GM21381 (cell line): ENCODE results near the gene ITGA1.
A peak's percentile ranks its signal among the peaks of the same experiment; 100 is the strongest.

Source experiments
- ATAC-seq: cut with Tn5 transposase; IDR thresholded peaks from one replicate; pipeline ENCODE4 v1.9.1; 2021; ENCODE audit warnings: mild to moderate bottlenecking, moderate library complexity; ENCODE audit not compliant: unreplicated experiment

The ITGA1 gene

GRCh38 chr5:52893863-52894262 is 106.1 kb downstream of the ITGA1 start:
- no peak for ATAC-seq

DNA sequence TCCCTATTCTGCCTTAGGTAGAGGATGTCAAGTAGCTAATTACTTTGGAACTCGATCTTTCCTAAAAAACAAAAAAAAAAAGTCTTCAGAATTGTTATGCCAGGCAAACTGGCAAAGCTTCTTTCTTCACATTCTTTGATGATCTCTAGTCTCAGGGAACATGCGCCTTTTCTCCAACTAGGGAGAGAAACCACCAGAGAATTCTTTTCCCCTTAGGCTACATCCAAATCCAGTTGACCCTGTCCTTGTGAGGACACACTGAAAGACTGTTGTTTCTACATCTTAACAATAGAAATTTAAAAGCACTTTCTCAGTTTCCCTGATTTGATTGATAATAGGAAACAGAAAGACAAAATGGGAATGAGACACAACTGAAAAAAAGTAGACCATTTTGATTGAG is 106.7 kb downstream of the ITGA1 start:
- no peak for ATAC-seq

GRCh38 chr5:52895075-52895474 is 107.4 kb downstream of the ITGA1 start:
- no peak for ATAC-seq

- no peak for ATAC-seq
Observed at GRCh38 chr5:52895572-52896413, 108.1 kb downstream of the ITGA1 start.

DNA sequence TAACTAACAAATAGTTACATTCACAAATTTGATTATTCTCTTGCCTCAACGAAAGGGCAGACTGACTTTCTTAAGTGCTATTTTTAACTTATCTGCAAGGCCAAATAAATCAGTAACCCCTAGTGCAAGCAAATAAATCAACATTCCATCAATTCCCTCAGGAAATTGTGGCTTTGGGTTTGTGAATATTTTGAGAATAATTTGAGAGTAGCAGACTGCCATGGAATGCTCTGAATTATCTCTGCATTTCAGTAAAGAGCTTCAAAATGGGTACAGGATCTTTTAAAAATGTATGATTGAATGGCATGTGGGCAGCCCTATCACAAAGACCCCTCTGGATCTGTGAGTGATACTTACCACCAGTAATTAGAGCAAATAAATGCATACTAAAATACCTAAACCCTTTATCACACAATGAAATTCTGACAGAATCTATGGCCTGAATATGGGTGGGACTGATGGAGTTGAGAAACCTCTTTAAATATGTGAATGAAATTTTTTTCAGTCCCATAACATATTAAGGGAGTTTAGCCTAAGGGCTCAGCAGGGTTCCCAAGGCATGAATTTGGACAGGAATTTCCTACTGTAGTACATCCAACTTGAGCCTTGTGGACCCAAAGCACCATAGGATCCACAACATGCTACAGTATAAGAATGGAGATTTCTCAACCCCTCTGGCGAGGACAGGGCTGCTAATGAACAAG is 109.0 kb downstream of the ITGA1 start:
- ATAC-seq: no peak

- ATAC-seq: no peak
Observed at GRCh38 chr5:52897238-52897614, 109.5 kb downstream of the ITGA1 start.

GRCh38 chr5:52898961-52899680 is 111.4 kb downstream of the ITGA1 start:
- ATAC-seq: no peak

DNA sequence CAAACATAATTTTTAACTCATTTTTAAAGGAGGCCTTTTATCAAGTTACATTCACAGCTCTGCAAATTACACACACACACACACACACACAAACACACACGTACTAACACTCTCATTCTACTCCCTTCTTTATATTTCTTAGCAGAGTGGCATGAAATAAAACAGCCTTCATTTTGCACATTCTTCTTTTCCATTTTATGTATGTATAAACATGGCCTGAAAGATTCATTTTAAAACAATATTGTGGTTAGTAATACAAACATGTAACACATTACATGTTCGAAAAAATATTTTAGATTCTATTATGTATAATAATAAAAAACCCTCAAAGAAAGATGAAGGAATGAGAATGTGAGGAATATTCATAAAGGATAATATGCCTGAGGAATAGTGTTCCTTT is 115.4 kb downstream of the ITGA1 start:
- ATAC-seq: no peak

- no peak for ATAC-seq
Observed at GRCh38 chr5:52906343-52906742, 118.6 kb downstream of the ITGA1 start.

DNA sequence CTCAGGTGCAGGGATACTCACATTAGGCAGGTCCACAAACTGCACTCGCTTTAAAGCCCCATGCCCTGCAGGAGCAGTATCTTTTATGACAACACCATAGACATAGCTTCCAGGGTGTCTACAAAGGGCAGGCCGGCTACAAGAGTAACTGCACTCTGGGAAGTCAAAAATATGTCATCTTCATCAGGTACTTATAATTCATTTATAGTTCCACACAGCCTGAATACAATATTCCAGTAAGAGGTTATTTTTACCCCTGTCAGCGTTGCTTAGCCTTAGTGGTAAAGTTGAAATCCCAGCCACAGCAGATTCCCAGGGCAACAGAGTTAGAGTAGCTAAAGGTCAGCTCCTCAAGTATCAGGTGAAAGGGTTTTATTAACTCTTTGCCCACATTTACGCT is 119.1 kb downstream of the ITGA1 start:
- ATAC-seq: no peak

GRCh38 chr5:52909192-52909591 is 121.5 kb downstream of the ITGA1 start:
- ATAC-seq: no peak

DNA sequence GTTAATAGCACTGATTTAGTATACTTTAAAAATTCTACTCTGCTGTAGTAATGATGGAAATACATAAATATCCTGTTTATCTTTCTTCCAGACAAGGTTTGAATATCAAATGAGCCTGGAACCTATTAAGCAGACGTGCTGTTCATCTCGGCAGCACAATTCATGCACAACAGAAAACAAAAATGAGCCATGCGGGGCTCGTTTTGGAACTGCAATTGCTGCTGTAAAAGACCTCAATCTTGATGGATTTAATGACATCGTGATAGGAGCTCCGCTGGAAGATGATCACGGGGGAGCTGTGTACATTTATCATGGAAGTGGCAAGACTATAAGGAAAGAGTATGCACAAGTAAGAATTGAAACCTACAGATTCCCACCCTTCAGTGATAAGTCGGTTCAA is 122.4 kb downstream of the ITGA1 start:
- no peak for ATAC-seq

- peak; percentile 95 for ATAC-seq
Observed at GRCh38 chr5:52915176-52915875, 127.6 kb downstream of the ITGA1 start.

DNA sequence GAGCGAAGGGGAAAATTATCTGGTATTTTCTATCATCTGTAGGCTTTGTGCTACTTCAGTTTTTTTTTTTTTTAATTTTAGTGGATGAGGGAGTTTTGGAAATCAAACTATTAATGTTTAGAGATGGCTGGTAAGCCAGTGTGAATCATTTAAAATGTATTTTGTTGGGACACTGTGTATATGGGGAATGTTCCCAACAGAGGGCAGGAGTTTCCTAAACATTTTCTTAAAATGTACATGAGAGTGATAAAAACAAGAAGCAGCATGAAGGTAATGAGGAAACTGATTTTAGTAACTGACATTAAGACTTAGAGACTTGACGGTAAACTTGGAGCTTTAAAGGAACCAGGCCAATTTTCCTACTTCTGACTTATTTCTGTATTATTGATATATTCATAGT is 133.2 kb downstream of the ITGA1 start:
- ATAC-seq: no peak

GRCh38 chr5:52922384-52922783 is 134.7 kb downstream of the ITGA1 start:
- ATAC-seq: no peak

GRCh38 chr5:52924456-52924855 is 136.7 kb downstream of the ITGA1 start:
- no peak for ATAC-seq

GRCh38 chr5:52925001-52925400 is 137.3 kb downstream of the ITGA1 start:
- no peak for ATAC-seq

- ATAC-seq: no peak
Observed at GRCh38 chr5:52928689-52929088, 141.0 kb downstream of the ITGA1 start.

DNA sequence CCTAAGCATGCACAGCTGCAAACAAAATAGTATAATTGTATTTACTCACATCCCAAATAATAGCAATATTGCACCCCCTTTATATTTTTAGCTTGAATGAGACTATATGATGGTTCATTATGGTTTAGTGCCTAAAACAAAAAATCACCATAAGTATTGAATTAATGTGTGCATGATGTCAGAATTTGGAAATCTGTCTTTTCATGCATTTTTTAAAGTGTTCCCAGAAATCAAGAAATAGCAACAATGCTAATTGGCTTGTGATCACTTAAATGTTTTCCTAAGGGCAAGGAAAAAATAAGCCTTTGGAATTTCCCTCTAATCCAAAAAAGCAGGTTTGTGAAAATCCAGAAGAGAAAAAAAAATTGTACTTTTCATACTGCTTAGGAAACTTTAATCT is 150.5 kb downstream of the ITGA1 start:
- no peak for ATAC-seq

DNA sequence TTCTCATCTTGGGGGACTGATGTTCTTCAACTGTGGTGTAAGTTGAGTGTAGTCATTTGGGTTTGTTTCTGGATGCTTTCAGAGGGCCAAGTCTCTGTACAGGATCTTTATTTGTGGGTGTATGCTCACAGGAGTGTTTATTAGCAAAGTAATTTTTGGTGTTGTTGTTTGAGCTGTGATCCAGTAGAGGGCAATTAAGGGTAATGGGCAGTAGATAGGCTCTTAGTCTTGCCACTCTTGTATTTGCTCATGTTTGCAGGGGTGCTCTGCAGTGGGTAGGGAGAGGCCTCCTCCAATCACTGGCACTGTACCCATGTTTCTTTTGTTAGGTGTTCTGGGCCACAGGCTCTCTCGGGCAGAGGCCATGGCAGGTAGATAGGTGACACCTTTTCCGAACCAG is 155.6 kb downstream of the ITGA1 start:
- ATAC-seq: no peak

GRCh38 chr5:52943808-52944207 is 156.1 kb downstream of the ITGA1 start:
- no peak for ATAC-seq
